NT2/D1 (cell line): ENCODE measurements around the gene FSTL4.

ENCODE experiments used
- DNase-seq: peaks from one replicate; pipeline ENCODE4 v3.0.0-alpha.2; 2011; ENCODE audit warnings: low read depth, low spot score
- H3K27me3 ChIP-seq: 2 replicates; pipeline ENCODE4 v1.6.0; 2011; ENCODE audit warnings: mild to moderate bottlenecking; ENCODE audit not compliant: insufficient read length, insufficient read depth
- H3K36me3 ChIP-seq: 2 replicates; pipeline ENCODE4 v1.6.1; 2011; ENCODE audit warnings: mild to moderate bottlenecking, low read length, mixed read lengths; ENCODE audit not compliant: insufficient read depth, insufficient read length
- H3K4me1 ChIP-seq: 2 replicates; pipeline ENCODE4 v1.5.1; 2011; ENCODE audit not compliant: insufficient read depth, insufficient read length
- H3K4me3 ChIP-seq: 2 replicates; pipeline ENCODE4 v1.5.1; 2011; ENCODE audit warnings: low read depth; ENCODE audit not compliant: insufficient read length
- H3K9ac ChIP-seq: 2 replicates; pipeline ENCODE4 v1.6.0; 2011; ENCODE audit warnings: low read depth; ENCODE audit not compliant: insufficient read length
- H3K9me3 ChIP-seq: 2 replicates; pipeline ENCODE4 v1.5.1; 2011; ENCODE audit warnings: mild to moderate bottlenecking, low read length; ENCODE audit not compliant: insufficient read depth
- SUZ12 ChIP-seq: IDR thresholded peaks from 2 replicates; pipeline ENCODE4 v1.6.1; 2011; ENCODE audit not compliant: insufficient read length, insufficient read depth; ENCODE audit errors: extremely low read depth
- YY1 ChIP-seq: IDR thresholded peaks from 2 replicates; pipeline ENCODE4 v1.6.1; 2011; ENCODE audit not compliant: insufficient read length, insufficient read depth
- ZNF274 ChIP-seq: IDR thresholded peaks from 2 replicates; pipeline ENCODE4 v1.6.1; 2011; ENCODE audit warnings: mild to moderate bottlenecking, low read depth, low read length

The FSTL4 gene

GRCh38 chr5:133432956-133433532, 179.3 kb downstream of the FSTL4 start:
- no peak overlapping the region for H3K9ac ChIP-seq
- no peaks in the 10 kb centered on the region for H3K27me3 ChIP-seq
- no peaks in the 10 kb centered on the region for H3K9me3 ChIP-seq
- peaks cover 3% of the 10 kb centered on the region for H3K4me1 ChIP-seq
- TF ChIP-seq ZNF274 (no peak), YY1 (no peak), SUZ12 (no peak)
- H3K4me3 ChIP-seq: no peak overlapping the region
- no peaks in the 10 kb centered on the region for H3K36me3 ChIP-seq
- DNase-seq: no peak

GRCh38 chr5:133431326-133431865, 180.9 kb downstream of the FSTL4 start:
- Histone ChIP-seq H3K36me3 (no peaks in the 10 kb centered on the region), H3K9ac (no peak overlapping the region), H3K4me1 (peaks cover 8% of the 10 kb centered on the region), H3K27me3 (no peaks in the 10 kb centered on the region), H3K4me3 (no peak overlapping the region), H3K9me3 (no peaks in the 10 kb centered on the region)
- DNase-seq: no peak
- no peak for TF ChIP-seq SUZ12
- TF ChIP-seq YY1: no peak
- no peak for TF ChIP-seq ZNF274

- peaks cover 14% of the 10 kb centered on the region for H3K4me1 ChIP-seq
- no peak for DNase-seq
- no peak for TF ChIP-seq SUZ12
- no peak for TF ChIP-seq YY1
- no peak for TF ChIP-seq ZNF274
- no peaks in the 10 kb centered on the region for H3K36me3 ChIP-seq
- H3K4me3 ChIP-seq: no peak overlapping the region
- no peak overlapping the region for H3K9ac ChIP-seq
- H3K9me3 ChIP-seq: no peaks in the 10 kb centered on the region
- H3K27me3 ChIP-seq: no peaks in the 10 kb centered on the region
Measured at GRCh38 chr5:133430095-133430494, 182.2 kb downstream of the FSTL4 start.

DNA sequence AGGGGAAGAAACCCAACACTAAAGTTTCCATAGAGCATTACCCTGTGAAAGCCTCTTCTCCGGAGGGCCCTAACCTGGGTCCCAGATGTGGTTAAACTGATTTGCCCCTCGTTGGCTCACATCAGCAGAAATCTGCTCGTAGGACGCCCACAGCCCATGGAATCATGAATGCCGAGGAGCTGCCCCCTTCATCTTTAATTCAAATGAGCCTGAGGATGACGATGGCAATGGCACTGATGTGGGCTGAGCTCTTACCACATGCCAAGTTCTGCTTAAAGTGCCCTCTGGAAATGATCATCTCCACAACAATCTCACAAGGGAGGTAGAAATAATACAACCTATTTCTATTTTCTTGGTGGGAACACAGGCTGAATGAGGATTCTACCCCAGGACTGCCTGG, 183.3 kb downstream of the FSTL4 start:
- Histone ChIP-seq H3K9me3 (no peaks in the 10 kb centered on the region), H3K4me3 (no peak overlapping the region), H3K4me1 (peaks cover 19% of the 10 kb centered on the region), H3K27me3 (no peaks in the 10 kb centered on the region), H3K9ac (no peak overlapping the region), H3K36me3 (no peaks in the 10 kb centered on the region)
- no peak for DNase-seq
- TF ChIP-seq ZNF274 (no peak), YY1 (no peak), SUZ12 (no peak)

DNA sequence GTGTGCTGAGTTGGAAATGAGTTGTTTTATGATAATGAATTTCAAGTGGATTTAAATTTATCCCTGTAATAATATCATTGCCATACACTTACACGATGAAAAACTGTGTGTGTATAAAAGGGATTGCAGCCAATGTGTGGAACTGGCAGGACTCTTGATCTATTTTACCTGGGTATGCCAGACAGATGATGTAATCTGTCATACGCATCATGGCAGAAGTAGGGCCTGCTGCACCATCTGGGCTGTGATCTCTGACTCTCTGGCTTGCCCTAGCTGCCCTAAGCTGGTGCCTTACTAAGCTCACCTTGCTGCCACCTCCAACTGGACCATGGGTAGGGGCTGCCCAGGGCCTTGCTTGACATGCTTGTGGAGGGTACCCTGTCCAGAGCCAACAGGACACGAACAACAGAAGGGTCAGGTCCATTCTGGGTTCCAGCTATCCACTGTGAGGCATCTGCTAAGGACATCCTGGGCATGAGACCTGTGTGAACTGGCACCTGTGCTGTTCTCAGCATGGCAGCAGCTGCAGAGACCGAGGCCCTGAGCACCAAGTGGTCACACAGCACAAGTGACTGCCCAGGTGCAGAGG, 184.2 kb downstream of the FSTL4 start:
- Histone ChIP-seq H3K27me3 (peaks cover 6% of the 10 kb centered on the region), H3K36me3 (no peaks in the 10 kb centered on the region), H3K9me3 (no peaks in the 10 kb centered on the region), H3K4me3 (no peak overlapping the region), H3K4me1 (peaks cover 22% of the 10 kb centered on the region), H3K9ac (no peak overlapping the region)
- TF ChIP-seq ZNF274 (no peak), YY1 (no peak), SUZ12 (no peak)
- no peak for DNase-seq

DNA sequence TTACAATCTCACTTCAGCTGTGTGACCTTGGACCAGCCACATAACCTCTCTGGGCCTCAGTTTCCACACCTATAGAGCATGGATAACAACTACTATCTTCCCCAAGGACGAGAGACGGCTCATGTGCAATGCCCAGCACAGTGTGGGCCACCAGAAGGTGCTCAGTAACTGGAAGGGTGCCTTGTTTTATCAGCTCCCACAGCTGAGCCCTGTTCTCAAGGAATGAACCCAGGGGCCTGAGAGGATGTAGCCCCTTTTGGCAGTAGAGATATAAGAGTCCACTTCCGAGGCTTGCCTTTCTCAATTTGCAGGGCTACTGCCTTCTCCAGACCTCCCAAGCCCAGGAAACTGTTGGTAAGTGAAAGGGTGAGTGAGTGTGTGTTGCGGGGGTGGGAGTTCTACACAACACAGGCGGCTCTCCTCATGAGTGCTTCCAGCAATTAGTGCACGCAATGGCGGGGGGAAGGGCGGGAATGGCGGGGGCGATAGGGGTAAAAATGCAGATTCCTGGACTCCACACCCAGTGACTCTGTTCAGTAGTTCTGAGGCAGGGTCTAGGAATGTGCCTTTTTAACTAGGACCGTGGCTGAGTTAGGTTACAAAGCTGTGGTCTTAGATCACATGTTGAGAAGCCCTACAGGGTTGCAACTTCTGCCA, 185.1 kb downstream of the FSTL4 start:
- DNase-seq: no peak
- peaks cover 12% of the 10 kb centered on the region for H3K27me3 ChIP-seq
- H3K36me3 ChIP-seq: no peaks in the 10 kb centered on the region
- H3K4me1 ChIP-seq: peaks cover 22% of the 10 kb centered on the region
- no peak overlapping the region for H3K4me3 ChIP-seq
- TF ChIP-seq YY1: no peak
- no peak for TF ChIP-seq ZNF274
- no peak for TF ChIP-seq SUZ12
- no peak overlapping the region for H3K9ac ChIP-seq
- no peaks in the 10 kb centered on the region for H3K9me3 ChIP-seq

DNA sequence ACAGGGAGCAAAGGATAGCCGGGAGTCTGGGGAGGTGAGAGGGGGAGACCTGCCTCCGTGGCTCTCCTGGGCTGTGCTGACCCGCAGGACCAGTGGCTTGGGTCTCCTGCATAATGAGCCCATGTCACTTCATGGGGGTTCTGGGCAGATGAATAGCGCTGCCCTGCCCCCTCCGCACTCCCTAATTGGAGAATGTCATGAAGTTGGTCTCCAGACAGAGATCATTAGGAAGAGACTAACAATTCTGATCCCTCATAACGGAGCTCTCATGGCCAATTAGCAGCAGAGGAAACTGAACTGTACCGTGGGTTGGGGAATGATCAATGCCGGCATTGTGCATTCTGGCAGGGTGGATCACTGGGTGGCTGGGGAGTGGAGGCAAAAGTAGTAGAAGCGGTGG, 186.1 kb downstream of the FSTL4 start:
- no peak overlapping the region for H3K9ac ChIP-seq
- H3K36me3 ChIP-seq: no peaks in the 10 kb centered on the region
- H3K27me3 ChIP-seq: peaks cover 20% of the 10 kb centered on the region
- H3K9me3 ChIP-seq: no peaks in the 10 kb centered on the region
- peaks cover 22% of the 10 kb centered on the region for H3K4me1 ChIP-seq
- TF ChIP-seq ZNF274 (no peak), SUZ12 (no peak), YY1 (no peak)
- H3K4me3 ChIP-seq: no peak overlapping the region
- DNase-seq: no peak
